Measurements from ENCODE around the gene ITGAX.
"Not testable (repeated sequence)": the region's sequence is repeated elsewhere in the genome, so short reads cannot be mapped to it uniquely, and the experiment has no call there.

DNA sequence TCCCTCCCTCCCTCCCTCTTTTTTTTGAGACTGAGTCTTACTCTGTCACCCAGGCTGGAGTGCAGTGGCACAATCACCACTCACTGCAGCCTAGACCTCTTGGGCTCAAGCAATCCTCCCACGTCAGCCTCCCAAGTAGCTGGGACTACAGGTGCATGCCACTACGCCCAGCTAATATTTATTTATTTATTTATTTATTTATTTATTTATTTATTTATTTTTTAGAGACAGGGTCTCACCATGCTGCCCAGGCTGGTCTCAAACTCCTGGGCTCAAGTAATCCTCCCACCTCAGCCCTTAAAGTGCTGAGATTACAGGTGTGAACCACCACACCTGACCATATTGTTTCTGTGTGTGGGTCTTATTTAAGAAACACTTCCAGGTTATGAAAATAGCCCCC is 62.1 kb downstream of the ITGAX start:
- not testable (repeated sequence) for TF ChIP-seq CTCF (IDR thresholded peaks at IDR 0.05 in 4 of 5, conservative IDR thresholded peaks at IDR 0.05 in 1 of 5); POLR2A (IDR thresholded peaks at IDR 0.05)

Data from gastrocnemius medialis (tissue), 4 donors.